VCaP (cell line): Measurements from ENCODE around the gene ANKMY1.

ENCODE experiments used
- H3K27ac ChIP-seq: fragments of 450-650 bp; 2 replicates; pipeline ENCODE4 v1.5.1; 2017
- TF ChIP-seq, protein P1 (sequence below): fragments of 450-650 bp; conservative IDR thresholded peaks from 2 replicates; pipeline ENCODE4 v1.5.1; 2017; ENCODE audit warnings: mild to moderate bottlenecking, moderate library complexity

Gene ANKMY1

DNA sequence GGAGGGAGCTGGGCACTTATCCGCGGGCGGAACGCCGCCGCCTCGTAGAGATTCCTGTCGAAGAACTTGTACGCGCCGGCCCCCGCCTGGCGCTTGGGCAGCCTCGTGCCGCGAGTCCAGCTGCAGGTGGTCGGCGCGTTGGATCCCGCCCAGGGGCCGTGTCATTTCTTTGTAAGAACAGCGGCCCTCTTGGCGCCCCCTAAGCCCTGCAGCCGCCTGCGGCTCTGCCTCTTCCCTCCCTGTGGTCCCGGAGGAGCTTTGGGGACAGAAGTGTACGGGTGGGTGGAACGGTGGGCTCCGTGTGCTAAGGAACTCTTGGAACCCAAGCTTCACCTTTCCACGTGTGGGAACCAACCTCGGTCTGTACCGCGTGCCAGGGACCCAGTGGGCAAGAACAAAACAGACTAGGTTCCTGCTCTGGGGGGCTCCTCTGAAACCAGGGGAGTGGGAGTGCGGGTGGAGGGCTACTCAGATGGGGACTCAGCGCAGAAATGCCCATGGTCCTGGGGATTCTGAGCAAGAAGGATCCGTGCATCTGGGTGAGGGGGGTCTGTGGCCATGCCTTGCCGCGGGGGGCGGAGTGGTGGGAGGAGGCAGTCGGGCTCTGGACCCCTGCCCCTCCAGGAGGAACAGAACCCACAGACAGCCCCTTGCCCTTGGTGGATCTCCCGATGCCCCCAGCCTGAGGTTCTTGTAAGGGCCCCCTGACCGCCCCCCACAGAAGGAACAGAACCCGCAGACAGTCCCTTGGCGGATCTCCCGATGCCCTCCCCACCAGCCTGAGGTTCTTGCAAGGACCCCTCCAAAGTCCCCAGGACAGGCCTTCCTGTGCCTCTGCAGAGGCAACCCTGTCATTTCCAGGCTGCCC lies 120.9 kb downstream of the ANKMY1 start:
- TF ChIP-seq, protein P1, sequence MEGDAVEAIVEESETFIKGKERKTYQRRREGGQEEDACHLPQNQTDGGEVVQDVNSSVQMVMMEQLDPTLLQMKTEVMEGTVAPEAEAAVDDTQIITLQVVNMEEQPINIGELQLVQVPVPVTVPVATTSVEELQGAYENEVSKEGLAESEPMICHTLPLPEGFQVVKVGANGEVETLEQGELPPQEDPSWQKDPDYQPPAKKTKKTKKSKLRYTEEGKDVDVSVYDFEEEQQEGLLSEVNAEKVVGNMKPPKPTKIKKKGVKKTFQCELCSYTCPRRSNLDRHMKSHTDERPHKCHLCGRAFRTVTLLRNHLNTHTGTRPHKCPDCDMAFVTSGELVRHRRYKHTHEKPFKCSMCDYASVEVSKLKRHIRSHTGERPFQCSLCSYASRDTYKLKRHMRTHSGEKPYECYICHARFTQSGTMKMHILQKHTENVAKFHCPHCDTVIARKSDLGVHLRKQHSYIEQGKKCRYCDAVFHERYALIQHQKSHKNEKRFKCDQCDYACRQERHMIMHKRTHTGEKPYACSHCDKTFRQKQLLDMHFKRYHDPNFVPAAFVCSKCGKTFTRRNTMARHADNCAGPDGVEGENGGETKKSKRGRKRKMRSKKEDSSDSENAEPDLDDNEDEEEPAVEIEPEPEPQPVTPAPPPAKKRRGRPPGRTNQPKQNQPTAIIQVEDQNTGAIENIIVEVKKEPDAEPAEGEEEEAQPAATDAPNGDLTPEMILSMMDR = no peak
- peak overlapping the region; percentile 73; the same call in 1 of the 2 replicates for H3K27ac ChIP-seq

- H3K27ac ChIP-seq = peak overlapping the region; percentile 73
Measured at GRCh38 chr2:240435948-240436682, 121.7 kb downstream of the ANKMY1 start.

DNA sequence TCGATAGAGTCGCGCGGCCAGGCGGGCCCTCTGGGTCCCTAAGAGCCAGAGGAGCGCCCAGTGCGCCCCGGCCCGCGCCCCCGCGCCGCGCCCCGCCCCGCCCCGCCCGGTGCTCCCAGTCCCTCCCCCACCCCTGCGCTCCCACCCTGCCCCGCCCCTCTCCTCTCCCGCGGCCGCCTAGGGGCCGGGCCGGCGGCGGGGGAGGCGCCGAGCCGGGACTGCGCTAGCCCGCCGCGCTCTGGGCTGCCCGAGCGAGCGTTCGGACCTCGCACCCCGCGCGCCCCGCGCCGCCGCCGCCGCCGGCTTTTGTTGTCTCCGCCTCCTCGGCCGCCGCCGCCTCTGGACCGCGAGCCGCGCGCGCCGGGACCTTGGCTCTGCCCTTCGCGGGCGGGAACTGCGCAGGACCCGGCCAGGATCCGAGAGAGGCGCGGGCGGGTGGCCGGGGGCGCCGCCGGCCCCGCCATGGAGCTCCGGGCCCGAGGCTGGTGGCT lies 122.3 kb downstream of the ANKMY1 start, which contains the start of gene GPC1:
Gene GPC1, plus strand, starts transcription at position 207 of the 491 bp plus-strand sequence. Its CDS starts 256 bp downstream, at position 463.
- TF ChIP-seq, protein P1 = no peak
- peak within 1 kb of the TSS; percentile 73 for H3K27ac ChIP-seq

More at GRCh38 chr2:240435948-240436682, 121.7 kb downstream of the ANKMY1 start:
- TF ChIP-seq, protein P1 = no peak

GRCh38 chr2:240434728-240435456 lies 122.9 kb downstream of the ANKMY1 start:
- H3K27ac ChIP-seq = peak overlapping the region; percentile 73

GRCh38 chr2:240433973-240434727 lies 123.6 kb downstream of the ANKMY1 start:
- TF ChIP-seq, protein P1 = no peak
- H3K27ac ChIP-seq = no peak overlapping the region

More at GRCh38 chr2:240434728-240435456, 122.9 kb downstream of the ANKMY1 start:
- TF ChIP-seq, protein P1 = no peak

- H3K27ac ChIP-seq = no peak overlapping the region
- TF ChIP-seq, protein P1 = no peak
Measured at GRCh38 chr2:240432820-240433801, 124.7 kb downstream of the ANKMY1 start.
